Activated CD4-positive, alpha-beta T cell treated with anti-CD3 and anti-CD28 coated beads, Interleukin-2, amount 50 U/mL, for 48 hours (primary cell): ENCODE data around the gene ZNF646.

ENCODE experiments used
- DNase-seq, 2 experiments: peaks; one replicate each; pipeline ENCODE4 v3.0.0-alpha.2; 2020

ZNF646 gene

DNA sequence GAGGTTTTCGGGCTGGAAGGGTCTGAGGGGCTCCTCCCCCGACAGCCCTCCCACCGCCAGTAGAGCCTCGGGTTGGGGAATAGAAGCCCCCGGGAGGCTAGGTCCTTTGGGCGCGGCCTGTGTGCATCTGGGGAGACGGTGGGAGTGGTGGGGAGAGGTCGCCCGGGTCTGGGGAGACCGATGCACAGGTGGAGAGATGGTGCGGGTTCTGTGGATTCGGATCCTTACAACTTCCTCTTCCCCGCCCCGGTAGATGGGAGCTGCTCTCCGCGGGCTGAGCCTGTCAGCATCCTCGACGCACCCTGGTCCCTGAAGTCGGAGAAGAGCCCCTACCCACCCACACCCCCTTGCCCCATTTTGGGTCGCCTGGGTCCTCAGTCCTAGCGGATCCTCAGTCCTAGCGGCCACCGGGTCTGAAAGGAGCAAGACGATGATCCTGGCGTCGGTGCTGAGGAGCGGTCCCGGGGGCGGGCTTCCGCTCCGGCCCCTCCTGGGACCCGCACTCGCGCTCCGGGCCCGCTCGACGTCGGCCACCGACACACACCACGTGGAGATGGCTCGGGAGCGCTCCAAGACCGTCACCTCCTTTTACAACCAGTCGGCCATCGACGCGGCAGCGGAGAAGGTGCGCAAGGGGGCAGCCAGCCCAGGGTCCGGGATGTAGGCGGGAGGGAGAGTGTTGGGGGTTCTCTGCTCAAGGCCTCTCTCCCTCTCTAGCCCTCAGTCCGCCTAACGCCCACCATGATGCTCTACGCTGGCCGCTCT is 34.8 kb downstream of the ZNF646 start:
- DNase-seq = no peak

DNA sequence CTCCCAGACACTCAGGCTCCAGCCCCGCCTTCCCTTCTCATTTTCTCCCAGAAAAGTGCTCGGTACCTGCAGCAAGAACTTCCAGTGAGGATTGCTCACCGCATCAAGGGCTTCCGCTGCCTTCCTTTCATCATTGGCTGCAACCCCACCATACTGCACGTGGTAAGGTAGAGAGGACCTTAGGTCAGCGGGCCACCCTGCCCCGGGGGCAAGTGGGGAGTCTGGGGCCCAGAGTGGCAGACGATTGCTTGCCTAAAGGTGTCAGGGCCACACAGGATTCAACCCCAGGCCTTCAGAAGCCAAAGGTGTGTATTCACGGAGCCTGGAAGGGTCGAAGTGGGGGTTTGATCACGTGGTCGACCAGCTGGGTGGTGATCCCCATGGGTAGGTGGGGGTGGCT is 35.4 kb downstream of the ZNF646 start:
- no peak for DNase-seq

DNA sequence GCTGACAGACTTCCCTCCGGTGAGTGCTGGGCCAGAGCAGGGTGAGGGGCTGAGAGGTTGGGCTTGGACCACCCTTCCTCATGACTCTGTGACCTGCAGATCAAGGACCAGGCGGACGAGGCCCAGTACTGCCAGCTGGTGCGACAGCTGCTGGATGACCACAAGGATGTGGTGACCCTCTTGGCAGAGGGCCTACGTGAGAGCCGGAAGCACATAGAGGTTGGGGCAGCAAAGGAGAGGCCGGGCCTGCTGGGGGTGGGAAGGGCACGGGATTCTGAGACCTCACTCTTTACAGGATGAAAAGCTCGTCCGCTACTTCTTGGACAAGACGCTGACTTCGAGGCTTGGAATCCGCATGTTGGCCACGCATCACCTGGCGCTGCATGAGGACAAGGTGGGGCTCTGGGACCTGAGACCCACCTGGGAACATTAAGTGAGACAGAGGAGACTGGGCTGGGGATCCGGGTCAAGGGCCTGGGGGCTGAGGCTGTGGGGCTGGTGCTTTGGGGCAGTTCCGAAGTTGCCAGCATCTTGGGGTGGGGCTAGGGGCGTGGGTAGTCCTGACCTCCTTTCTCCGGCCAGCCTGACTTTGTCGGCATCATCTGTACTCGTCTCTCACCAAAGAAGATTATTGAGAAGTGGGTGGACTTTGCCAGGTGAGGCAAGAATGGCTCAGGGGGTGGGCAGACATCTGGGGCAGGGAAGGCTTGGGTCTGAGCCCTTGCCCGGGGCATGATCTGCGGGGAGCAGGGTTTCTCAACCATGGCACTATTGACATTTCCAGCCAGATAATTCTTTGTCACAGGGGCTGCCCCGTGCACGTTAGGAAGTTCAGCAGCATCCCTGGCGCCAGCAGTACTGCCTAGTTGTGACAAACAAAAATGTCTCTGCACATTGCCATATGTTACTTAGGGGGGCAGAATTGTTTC is 36.1 kb downstream of the ZNF646 start:
- DNase-seq = no peak

DNA sequence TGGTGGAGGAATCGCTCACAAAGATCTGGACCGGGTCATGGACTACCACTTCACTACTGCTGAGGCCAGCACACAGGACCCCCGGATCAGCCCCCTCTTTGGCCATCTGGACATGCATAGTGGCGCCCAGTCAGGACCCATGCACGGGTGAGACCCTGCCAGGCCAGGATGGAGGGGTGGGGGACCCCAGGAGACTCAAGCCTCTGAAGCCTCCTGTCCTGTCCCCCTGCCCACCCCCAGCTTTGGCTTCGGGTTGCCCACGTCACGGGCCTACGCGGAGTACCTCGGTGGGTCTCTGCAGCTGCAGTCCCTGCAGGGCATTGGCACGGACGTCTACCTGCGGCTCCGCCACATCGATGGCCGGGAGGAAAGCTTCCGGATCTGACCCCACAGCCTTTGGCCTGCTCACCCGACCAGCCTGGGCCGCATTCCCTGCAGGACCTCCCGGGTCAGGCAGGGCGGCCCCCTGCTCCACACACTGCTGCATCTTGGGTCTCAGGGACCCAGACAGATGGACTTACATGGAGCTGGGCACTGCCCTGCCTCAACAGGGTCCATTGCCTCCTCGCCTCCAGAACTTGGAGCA is 37.8 kb downstream of the ZNF646 start:
- DNase-seq = no peak

DNA sequence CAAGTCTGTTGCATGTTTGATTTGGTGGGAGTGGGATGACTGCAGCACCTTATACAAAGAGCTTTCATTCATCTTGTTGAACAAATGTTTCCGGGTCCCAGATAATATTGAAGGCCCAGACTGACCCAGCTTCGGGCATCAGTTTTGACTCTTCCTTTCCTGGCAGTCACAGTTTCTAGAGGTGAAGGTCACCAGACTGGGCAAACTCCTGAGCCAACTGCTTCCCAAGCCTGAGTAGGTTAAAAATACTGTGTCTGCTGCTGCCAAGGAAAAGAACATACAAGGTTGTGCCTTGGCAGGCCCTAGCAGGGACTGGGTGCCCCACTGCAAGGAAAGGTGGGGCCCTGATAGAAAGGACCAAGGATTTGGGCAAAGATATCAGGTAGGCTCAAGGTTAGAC is 38.5 kb downstream of the ZNF646 start:
- DNase-seq = no peak

DNA sequence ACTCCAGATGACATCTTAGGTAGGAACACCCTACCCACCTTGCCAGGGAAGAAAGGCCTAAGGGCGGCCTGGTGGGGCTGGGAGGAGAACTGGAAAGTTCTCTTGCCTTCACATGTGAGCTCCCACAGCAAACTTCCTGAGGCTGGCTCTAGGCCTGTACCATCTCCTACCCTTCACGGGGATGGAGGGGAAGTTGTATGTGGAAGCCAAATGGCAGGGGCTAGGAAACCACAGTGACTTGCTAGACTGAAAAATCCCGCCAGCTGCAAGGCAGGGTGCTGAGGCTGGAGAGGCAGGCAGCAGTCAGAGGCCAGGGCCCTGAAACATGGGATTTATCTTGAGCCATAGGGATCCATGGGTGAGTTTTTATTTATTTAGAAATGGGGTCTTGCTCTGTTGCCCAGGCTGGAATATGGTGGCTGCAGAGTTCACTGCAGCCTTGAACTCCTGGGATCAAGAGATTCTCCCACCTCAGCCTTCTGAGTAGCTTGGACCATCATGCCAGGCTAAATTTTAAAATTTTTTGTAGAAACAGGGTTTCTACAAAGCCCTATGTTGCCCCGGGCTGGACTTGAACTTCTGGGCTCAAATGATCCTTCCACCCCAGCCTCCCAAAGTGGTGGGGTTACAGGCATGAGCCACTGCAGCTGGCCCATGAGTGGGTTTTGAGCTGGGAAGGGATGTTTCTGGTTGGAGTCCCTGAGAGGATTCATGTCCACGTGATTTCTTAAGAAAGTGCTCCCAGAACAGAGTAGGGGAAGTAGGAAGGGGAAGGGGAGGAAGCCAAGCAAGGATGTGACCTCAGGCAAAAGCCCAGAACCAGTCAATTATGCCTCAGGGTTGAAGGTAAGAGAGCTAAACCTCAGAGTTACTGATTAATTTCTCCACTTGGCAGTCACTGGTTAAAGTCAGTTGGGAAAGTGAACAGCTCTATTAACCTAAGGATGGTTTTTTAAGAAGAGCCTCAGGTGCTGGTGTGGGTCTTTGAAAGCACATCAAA is 39.2 kb downstream of the ZNF646 start:
- no peak for DNase-seq

DNA sequence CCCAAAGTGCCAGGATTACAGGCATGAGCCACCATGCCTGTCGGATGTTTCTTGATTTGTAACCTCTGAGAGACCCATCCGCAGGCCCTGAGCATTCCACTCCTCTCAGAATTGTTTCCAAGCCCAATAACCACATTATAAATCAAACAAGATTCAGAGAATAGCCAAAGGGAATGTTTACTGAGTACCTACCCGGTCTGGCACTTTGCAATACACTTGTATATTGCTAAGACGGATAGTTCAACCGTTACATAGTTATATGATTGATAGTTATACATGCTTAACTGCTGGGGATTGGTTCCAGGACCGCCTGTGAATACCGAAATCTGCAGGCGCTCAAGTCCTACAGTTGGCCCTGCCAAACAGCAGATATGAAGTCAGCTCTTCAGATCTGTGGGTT is 40.2 kb downstream of the ZNF646 start:
- no peak for DNase-seq

DNA sequence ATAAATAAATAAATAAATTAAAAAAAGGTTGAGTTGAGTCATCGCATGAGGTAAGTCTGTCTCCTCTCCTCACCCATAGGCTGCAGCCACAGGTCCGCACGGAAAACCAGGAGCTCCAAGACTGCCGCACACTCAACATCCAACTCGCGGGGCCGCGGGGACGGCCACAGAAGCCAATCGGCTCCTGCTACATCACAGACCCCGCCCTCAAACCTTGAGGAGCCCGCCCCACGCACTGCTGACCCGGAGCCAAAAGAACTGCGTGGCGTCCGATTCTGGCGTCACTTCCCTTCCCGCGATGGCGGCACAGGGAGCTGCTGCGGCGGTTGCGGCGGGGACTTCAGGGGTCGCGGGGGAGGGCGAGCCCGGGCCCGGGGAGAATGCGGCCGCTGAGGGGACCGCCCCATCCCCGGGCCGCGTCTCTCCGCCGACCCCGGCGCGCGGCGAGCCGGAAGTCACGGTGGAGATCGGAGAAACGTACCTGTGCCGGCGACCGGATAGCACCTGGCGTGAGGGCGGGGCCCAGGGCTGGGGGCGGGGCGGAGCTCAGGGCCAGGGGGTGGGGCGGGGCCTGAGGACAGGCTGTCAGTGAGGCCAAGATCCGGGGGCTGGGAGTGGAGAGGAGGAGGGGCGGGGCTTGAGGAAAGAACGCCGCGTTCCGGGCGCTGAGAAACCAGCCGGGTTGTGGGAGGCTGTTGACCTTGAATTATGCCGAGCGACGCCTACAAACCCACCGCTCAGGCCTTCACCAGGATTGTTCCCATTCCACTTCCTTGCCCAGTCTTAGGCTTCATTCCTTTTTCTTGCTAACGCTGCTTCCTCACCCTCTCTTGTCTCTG is 43.4 kb downstream of the ZNF646 start, which contains the start of gene KAT8:
KAT8 (plus strand) TSS at position 281 of the 839 bp plus-strand sequence; CDS start at position 299, 18 bp downstream.
- DNase-seq = peak; percentile 98 to 99

DNA sequence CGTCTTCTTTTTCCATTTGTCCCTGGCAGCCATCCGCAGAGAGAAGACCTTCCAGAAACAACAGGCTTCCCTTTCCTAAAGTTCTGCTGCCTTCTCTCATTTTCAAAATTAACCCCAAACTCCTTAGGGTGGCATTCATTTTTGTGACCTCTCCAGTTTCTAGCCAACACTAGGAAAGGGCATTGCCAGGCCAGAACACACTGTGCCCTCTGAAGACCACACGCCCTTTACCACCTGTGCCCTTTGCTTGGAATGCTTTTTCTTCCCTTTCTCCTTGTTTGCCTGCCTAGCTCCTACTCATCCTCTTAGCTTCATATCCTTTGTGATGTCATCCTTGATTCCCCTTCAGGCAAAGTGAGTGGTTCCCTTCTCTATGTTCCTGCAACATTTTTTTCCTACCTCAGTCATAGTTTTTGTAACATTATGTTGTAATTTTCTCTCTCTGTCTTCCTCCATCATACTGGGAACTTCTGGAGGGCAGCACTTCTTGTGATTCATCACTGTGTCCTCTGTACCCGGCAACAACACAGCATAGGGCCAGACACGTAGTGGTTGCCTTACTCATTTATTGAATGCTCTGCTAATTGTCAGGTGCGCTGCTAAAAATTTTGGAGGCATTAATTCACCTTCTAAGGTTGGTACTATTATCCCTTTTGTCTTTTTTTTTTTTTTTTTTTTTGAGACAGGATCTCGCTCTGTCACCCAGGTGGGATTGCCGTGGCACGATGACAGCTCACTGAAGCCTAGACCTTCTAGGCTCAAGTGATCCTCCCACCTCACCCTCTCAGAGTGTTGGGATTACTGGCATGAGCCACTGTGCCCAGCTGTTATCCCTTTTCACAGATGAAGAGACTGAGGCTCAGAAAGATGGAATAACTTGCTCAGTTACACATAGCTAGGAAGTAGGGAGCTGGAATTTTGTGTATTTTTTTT is 44.3 kb downstream of the ZNF646 start:
- DNase-seq = no peak

DNA sequence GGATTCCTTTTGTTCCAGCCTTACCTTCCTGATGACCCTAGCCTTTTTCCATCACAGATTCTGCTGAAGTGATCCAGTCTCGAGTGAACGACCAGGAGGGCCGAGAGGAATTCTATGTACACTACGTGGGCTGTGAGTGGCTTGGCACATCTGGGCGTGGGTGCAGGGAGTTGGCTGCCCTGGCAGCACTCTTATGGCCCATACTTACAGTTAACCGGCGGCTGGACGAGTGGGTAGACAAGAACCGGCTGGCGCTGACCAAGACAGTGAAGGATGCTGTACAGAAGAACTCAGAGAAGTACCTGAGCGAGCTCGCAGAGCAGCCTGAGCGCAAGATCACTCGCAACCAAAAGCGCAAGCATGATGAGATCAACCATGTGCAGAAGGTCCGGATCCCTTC is 45.9 kb downstream of the ZNF646 start:
- DNase-seq = no peak

DNA sequence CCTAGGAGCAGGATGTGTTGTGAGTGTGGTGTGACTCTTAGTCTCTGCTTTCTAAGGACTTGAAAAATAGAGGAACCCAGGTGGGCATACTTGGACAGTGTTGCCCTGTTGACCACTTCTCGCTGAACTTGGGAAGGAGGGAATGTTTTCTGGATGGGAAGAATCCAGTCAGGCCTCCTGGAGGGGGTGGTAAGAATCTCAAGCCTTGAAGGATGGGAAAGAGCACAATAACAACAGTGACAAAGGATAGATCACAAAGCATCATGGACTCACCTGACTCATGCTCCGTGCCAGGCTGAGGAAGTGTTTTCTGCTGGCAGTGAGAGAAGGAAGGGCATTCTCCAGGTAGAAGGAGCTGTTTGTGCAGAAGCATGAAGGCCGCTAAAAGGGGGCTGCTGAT is 51.6 kb downstream of the ZNF646 start:
- DNase-seq = no peak

DNA sequence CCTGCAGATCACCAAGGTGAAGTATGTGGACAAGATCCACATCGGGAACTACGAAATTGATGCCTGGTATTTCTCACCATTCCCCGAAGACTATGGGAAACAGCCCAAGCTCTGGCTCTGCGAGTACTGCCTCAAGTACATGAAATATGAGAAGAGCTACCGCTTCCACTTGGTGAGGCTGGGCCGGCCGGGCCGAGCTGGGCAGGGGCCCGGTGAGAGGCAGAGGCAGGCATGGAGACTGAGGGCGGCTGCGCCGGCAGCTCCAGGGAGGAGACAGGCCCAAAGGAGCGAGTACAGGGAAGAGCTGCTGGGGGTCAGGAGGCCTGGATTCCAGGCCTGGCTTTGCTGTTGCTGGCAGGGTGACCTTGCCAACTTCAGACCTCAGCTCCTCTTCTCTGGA is 53.0 kb downstream of the ZNF646 start:
- DNase-seq = no peak

DNA sequence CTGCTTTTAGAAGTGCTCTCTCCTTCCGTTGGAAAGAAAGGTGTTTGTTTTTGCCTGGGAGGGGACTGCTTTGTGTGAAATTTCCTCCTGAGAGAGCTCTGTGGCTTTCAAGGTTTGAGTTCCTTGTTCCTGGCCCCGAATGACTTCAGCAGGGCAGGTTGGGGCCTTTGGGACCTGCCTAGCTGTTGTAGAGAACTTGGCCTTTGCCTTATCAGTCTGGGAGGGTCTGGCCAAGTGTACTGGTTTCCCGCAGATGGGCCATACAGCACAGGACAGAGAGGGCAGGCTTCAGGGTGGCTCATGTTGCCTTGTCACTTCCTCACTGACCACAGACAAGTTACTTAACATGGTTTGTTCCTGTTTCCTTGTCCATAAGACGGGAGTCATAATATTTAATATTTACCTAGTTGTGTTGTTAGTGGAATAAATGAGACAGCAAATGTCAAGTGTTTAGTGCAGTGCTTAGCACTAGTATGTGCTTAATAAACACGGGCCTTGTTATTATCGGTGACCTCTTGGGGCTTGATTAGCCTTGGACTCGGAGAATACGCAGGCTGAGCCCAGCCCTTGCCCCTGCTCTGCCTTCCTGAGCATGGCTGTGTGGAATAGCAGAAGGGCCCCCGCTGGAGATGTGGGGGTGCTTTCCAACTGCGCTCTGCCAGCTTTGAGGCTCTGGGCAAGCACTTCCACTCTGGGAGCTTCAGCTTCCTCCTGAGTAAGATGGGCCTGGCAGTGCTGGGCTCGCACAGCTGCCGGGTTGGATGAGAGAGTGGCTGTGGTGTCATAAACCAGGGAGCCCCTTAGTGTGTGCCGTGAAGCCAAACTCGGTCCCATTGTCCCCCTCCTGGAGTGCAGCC is 54.7 kb downstream of the ZNF646 start:
- DNase-seq = no peak

DNA sequence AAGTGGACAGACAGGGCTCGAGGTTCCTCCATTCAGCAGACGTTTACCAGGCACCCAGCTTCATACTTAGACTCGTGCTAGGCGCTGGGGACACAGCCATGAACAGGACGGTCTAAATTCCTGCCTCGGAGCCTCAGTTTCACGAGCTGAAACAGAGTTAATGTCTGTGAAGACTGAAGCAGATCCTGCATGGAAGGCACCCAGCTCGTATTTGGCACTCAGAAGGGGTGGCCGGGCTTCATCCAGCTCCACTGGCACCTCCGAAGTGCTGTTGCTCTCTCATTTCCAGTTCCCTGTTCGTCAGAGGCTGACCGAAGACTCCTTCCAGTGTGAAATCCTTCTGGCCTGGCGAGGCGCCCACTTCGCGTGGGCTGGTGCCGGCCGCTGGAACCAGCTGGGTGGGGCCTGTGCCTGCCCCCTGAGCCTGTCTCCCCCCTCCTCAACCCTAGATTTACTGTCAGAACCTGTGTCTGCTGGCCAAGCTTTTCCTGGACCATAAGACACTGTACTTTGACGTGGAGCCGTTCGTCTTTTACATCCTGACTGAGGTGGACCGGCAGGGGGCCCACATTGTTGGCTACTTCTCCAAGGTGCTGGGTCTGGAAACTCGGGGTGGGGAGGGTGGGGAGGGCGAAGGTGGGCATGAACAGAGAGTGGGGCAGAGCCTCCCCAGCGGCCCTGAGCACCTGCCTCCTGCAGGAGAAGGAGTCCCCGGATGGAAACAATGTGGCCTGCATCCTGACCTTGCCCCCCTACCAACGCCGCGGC is 55.5 kb downstream of the ZNF646 start:
- DNase-seq = no peak

DNA sequence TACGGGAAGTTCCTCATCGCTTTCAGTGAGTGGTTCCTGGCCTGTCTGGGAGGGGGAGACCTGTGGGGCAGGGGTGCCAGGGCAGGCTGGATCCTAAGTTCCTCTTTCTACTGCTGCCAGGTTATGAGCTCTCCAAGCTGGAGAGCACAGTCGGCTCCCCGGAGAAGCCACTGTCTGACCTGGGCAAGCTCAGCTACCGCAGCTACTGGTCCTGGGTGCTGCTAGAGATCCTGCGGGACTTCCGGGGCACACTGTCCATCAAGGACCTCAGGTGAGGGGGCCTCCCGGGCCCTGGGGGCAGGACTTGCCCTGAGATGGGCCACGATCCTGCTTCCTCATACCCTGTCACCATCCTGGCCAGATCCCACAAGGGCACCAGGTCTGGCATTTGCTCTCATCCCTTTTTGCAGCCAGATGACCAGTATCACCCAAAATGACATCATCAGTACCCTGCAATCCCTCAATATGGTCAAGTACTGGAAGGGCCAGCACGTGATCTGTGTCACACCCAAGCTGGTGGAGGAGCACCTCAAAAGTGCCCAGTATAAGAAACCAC is 56.2 kb downstream of the ZNF646 start:
- DNase-seq = no peak

DNA sequence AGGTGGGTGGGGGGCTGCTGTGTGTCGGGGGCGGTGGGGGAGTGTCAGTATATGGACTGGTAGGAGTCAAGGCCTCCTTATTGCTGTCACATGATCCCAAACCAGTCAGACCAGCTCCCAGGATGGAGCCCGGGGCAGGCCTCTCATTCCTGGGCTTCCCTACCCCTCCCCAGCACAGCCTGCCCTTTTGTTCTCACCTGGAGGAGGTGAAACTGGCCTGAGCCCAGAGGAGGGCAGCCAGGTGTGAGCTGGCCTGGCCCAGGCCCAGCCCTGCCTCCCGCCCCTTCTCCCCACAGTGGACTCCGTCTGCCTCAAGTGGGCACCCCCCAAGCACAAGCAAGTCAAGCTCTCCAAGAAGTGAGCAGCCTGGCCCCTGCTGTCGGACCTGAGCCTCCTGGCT is 56.7 kb downstream of the ZNF646 start:
- DNase-seq = no peak

DNA sequence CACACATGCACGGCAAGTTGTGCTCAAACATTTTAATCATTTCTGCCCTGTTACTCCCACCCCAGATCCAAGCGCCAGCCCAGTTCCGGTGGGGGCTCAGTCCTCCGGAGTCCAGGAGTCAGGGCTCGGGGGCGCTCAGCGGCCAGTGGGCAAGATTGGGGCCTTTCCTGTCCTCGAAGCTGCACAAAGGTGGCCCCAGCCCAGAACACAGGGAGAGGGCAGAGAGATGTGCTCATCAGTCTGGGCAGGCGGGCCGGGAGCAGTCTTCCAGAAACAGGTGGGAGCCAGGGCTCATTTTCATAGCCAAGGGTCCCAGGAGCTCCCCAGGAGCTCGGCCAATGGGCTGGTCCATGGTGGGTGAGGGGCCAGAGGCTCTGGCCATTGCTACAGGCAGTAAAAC is 57.2 kb downstream of the ZNF646 start:
- DNase-seq = no peak

DNA sequence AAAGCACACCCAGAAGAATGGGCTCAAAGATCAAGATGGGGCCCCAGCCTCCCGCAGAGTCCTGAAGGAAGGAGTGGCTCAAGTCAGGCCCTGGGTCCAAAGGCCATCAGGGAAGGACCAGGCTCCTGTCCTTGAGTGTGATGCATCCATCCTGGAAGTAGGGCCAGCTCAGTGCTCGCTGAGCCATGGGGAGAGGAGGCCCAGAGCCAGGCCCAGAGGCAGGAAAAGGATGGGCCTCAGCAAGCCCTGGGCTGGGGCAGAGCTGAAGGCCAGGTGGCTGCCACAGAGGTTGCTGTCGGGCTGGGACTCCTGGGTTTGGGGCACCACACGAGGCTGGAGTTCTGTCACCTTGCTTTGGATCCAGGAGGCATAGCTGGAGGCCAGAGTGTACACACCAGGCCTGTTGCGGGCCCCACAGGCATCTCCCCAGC is 57.6 kb downstream of the ZNF646 start:
- no peak for DNase-seq
